ENCODE measurements around the gene AEBP1.

Gene AEBP1

DNA sequence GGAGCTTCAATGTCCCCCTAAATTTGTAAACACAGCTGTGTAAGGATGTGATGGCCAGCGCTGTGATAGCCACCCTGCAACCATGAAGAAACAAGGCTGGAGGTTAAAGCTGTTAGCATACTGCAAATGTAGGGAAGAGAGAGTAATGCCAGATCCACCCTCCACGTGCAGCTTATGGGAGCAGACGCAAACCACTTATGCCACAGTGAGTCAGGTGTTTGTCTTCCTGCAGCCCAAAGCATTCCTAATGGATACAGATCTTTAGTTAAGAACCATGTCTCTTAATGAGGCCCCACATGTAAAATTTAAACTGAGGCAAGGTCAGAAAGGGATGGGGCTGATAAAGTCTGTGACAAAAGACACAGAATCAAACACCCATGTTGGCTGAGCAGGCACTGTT, 50.6 kb downstream of the AEBP1 start:
- TF ChIP-seq POLR2AphosphoS5 (IDR thresholded peaks at IDR 0.05; ENCODE audit: low read depth, low read length) (no peak), FOXP2 (optimal IDR thresholded peaks at IDR 0.05; ENCODE audit: borderline replicate concordance, extremely low read depth, extremely low read length, insufficient read depth) (no peak), TAF1 (IDR thresholded peaks at IDR 0.05; ENCODE audit: borderline replicate concordance, insufficient read depth, low read length) (no peak), REST (IDR thresholded peaks at IDR 0.05; ENCODE audit: insufficient read depth in 1 of 2, low read depth in 2 of 2, low read length in 2 of 2) (no peak)

GRCh38 chr7:44155191-44156185, 51.3 kb downstream of the AEBP1 start:
- no peak for TF ChIP-seq POLR2AphosphoS5 (IDR thresholded peaks at IDR 0.05; ENCODE audit: low read depth, low read length)
- no peak for TF ChIP-seq REST (IDR thresholded peaks at IDR 0.05; ENCODE audit: insufficient read depth in 1 of 2, low read depth in 2 of 2, low read length in 2 of 2)
- TF ChIP-seq FOXP2 (optimal IDR thresholded peaks at IDR 0.05; ENCODE audit: borderline replicate concordance, extremely low read depth, extremely low read length, insufficient read depth), result no peak

DNA sequence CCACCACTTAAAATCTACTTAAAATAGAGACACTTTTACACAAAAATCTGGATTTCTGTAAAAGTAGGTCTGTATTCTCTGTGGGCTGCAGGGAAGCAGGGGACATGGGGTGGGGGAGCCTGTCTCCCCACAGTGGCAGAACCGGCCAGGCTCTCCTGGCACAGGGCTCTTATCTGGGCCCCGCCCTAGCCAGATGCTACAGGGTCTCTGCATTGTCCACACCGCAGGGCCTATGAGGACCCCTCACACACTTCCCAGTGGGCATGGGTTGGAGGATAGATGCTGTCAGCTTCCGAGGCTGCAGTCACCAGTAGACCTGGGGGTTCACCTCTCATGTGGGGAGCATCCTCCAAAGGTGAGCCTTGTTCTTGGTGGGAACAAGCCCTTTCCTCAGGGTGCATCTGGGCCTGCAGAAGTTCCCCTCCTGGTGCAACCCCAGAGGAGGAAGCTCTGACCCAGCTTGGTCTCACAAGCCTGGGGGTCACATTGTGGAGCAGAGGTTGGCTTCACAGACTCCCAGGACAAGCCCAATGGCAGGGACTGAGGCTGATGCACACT, 52.4 kb downstream of the AEBP1 start:
- TF ChIP-seq SIN3A (IDR thresholded peaks at IDR 0.05; ENCODE audit: borderline replicate concordance, insufficient read depth, low read length) (no peak), POLR2AphosphoS5 (IDR thresholded peaks at IDR 0.05; ENCODE audit: low read depth, low read length) (no peak), REST (IDR thresholded peaks at IDR 0.05; ENCODE audit: insufficient read depth in 1 of 2, low read depth in 2 of 2, low read length in 2 of 2) (no peak), FOXP2 (optimal IDR thresholded peaks at IDR 0.05; ENCODE audit: borderline replicate concordance, extremely low read depth, extremely low read length, insufficient read depth) (no peak), TAF1 (IDR thresholded peaks at IDR 0.05; ENCODE audit: borderline replicate concordance, insufficient read depth, low read length) (no peak)

DNA sequence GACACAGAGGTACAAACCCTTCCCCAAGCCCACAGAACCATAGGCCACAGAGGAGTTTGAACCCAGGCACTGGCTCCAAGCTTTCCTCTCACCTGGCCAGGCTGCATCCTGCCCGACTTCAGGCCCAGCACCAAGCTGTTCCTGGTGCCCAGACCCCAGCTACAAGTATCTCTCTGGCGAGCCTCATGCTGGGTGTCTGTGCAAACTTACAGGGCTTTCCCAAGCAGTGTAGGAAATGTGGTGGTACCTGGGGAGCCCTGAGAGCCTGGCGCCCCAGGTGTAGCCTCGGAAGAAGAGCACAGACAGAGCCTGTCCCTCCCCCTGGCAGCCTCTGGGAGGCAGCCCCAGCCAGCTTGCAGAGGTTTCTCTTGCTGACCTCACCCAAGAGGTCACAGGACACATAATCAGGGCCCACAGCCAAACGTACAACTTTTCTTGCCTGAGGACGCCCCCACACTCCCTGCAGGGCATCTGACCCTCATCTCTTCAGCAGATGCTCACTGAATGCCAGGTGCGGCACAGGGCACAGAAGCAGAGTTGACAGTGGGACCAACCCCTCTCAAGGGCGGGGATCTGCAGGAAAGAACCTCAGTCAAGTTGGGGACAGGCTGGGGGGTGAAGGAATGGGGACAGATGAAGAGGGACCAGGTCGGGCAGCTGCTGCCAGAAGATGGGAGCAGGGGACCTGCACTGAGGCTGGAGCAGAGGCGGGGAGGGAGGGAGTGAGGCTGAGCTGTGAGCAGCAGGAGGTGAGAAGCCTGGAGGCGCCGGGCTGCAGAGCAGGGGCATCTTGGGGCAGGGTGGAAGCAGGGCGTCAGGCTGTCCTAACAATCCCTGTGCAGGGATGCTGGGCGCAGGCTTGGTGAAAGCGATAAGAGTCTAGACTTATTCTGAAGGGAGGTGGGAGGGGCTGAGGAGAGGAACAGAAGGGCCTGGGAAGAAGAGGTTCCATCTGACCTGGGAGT, 53.3 kb downstream of the AEBP1 start:
- no peak for TF ChIP-seq POLR2AphosphoS5 (IDR thresholded peaks at IDR 0.05; ENCODE audit: low read depth, low read length)
- TF ChIP-seq SIN3A (IDR thresholded peaks at IDR 0.05; ENCODE audit: borderline replicate concordance, insufficient read depth, low read length), result no peak
- TF ChIP-seq TAF1 (IDR thresholded peaks at IDR 0.05; ENCODE audit: borderline replicate concordance, insufficient read depth, low read length), result no peak
- TF ChIP-seq FOXP2 (optimal IDR thresholded peaks at IDR 0.05; ENCODE audit: borderline replicate concordance, extremely low read depth, extremely low read length, insufficient read depth), result no peak
- no peak for TF ChIP-seq REST (IDR thresholded peaks at IDR 0.05; ENCODE audit: insufficient read depth in 1 of 2, low read depth in 2 of 2, low read length in 2 of 2)
